Middle frontal gyrus (tissue), 1 donor: ENCODE measurements around the gene CPN1.

ENCODE experiments used
- DNase-seq: peaks from one replicate; pipeline ENCODE4 v3.0.0-alpha.2; 2015; ENCODE audit warnings: low spot score; ENCODE audit errors: extremely low spot score

CPN1 gene

GRCh38 chr10:99998889-99999288 is 82.8 kb downstream of the CPN1 start:
- no peak for DNase-seq

GRCh38 chr10:99996671-99997648 is 84.7 kb downstream of the CPN1 start:
- DNase-seq, result no peak

GRCh38 chr10:99995713-99996112 is 86.0 kb downstream of the CPN1 start:
- no peak for DNase-seq

GRCh38 chr10:99995269-99995668 is 86.4 kb downstream of the CPN1 start:
- DNase-seq, result no peak

GRCh38 chr10:99994801-99995200 is 86.9 kb downstream of the CPN1 start:
- DNase-seq, result no peak

GRCh38 chr10:99993701-99994689 is 87.7 kb downstream of the CPN1 start:
- DNase-seq, result no peak
